Endothelial cell of umbilical vein (primary cell): ENCODE data around the gene CPED1.

Source experiments
- GATA2 ChIP-seq: IDR thresholded peaks from 2 replicates; pipeline ENCODE4 v1.7.0; 2011; ENCODE audit warnings: low read depth, mild to moderate bottlenecking, moderate library complexity, mixed read lengths, low read length; ENCODE audit not compliant: insufficient read length, insufficient read depth
- MYC ChIP-seq: IDR thresholded peaks from one replicate; pipeline ENCODE4 v1.6.1; 2011; ENCODE audit warnings: mild to moderate bottlenecking, low read depth, low read length
- POLR2A ChIP-seq: IDR thresholded peaks from 2 replicates; pipeline ENCODE4 v1.6.1; 2012; ENCODE audit warnings: low read depth, mild to moderate bottlenecking, control low read depth, low read length
- POLR2AphosphoS5 ChIP-seq: IDR thresholded peaks from 2 replicates; pipeline ENCODE4 v1.6.1; 2012; ENCODE audit warnings: low read depth, mild to moderate bottlenecking, control low read depth, low read length, moderate library complexity; ENCODE audit not compliant: insufficient read depth
- TF ChIP-seq, protein P1 (sequence below), 2 donors: IDR thresholded peaks; 1 replicate in 1 of 2; 2 replicates in 1 of 2; pipeline ENCODE4 v1.5.1; 2011; ENCODE audit warnings: low read length in 2 of 2, mild to moderate bottlenecking in 2 of 2, moderate library complexity in 2 of 2, control low read depth in 1 of 2, inconsistent platforms in 1 of 2, low read depth in 1 of 2; ENCODE audit not compliant: insufficient read depth in 1 of 2; ENCODE audit errors: extremely low read depth in 1 of 2

DNA sequence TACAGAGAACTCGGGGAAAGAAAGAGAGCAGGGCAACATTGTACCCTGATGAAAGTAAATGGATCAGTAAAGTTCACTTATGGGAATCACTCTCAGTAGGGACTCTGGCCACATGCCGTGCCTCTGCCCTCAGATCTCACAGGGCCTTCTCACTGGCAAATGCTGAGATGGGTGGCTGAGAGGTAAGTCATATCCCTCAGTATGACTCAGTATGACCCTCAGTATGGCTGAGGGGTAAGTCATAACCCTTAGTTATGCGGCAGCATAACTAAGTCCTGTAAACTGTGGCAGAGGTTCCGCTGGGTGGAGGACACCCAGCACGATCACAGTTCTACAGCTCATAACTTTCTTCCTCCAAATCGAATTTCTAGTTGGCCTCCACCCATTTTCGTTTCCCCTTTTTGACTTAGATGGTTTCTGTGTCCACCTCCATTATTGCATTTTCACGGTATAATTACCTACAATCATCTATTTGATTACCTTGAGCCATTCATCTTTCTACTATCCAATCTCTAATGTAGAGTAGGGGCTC is 313.8 kb downstream of the CPED1 start:
- no peak for TF ChIP-seq POLR2AphosphoS5
- TF ChIP-seq, protein P1, sequence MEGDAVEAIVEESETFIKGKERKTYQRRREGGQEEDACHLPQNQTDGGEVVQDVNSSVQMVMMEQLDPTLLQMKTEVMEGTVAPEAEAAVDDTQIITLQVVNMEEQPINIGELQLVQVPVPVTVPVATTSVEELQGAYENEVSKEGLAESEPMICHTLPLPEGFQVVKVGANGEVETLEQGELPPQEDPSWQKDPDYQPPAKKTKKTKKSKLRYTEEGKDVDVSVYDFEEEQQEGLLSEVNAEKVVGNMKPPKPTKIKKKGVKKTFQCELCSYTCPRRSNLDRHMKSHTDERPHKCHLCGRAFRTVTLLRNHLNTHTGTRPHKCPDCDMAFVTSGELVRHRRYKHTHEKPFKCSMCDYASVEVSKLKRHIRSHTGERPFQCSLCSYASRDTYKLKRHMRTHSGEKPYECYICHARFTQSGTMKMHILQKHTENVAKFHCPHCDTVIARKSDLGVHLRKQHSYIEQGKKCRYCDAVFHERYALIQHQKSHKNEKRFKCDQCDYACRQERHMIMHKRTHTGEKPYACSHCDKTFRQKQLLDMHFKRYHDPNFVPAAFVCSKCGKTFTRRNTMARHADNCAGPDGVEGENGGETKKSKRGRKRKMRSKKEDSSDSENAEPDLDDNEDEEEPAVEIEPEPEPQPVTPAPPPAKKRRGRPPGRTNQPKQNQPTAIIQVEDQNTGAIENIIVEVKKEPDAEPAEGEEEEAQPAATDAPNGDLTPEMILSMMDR (IDR thresholded peaks at IDR 0.05; ENCODE audit: extremely low read depth in 1 of 2, insufficient read depth in 1 of 2, low read depth in 1 of 2, low read length in 2 of 2) = no peak
- no peak for TF ChIP-seq POLR2A
- no peak for TF ChIP-seq MYC
- no peak for TF ChIP-seq GATA2
